Transverse colon (tissue), 4 donors: ENCODE measurements around the gene PSKH1.

Experiments
- EP300 ChIP-seq: sonication (generic); formaldehyde crosslinking; IDR thresholded peaks from one replicate; pipeline ENCODE4 v1.6.1; 2017; ENCODE audit warnings: antibody characterized with exemption, low read depth
- POLR2AphosphoS5 ChIP-seq, 3 donors: sonication (generic); formaldehyde crosslinking; IDR thresholded peaks; one replicate each; pipeline ENCODE4 v1.6.1; 2016; ENCODE audit warnings: antibody characterized with exemption in 3 of 3
- TF ChIP-seq, protein P1 (sequence below), 5 experiments: fragments of 200-600 bp in 3 of 5; fragments of 450-650 bp in 2 of 5; sonication (generic) in 3 of 5; IDR thresholded peaks; 1 replicate in 2 of 5; 2 replicates in 3 of 5; pipeline ENCODE4 v1.5.1; 2016 to 2017; ENCODE audit warnings: antibody characterized with exemption in 5 of 5, inconsistent platforms in 3 of 5, mild to moderate bottlenecking in 2 of 5, moderate library complexity in 1 of 5

DNA sequence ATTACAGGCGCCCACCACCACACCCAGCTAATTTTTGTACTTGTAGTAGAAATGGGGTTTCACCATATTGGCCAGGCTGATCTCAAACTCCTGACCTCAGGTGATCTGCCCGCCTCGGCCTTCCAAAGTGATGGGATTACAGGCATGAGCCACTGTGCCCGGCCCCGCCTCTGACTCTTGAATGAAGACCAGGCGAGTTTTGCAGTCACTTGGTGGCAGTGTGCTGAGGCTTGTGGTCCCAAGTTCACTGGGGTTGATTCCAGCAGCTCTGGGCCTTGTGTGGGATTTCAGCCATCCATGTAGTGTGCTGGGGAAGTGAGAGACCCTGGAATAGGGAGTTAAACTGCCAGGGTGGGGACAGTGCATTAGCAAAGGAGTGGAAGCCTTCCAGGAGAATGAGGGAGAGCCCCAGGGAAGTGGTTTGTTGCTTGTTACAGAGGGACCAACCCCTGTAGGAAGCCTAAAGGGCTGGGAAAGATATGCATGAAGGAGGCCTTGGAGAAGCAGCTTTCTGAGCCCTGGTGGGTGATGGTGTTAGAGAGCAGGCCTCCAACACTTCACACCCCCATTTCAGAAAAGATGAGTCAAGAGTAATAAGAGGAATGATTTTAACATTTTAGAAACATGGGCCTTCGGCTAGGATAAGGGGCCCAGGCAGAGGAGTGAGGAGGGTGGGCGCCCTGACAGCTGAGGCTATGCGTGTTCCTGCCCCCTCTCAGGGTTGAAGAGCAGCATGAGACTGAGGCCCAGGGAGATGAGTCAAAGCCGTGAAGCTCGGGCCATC is 14.5 kb downstream of the PSKH1 start:
- TF ChIP-seq, protein P1, sequence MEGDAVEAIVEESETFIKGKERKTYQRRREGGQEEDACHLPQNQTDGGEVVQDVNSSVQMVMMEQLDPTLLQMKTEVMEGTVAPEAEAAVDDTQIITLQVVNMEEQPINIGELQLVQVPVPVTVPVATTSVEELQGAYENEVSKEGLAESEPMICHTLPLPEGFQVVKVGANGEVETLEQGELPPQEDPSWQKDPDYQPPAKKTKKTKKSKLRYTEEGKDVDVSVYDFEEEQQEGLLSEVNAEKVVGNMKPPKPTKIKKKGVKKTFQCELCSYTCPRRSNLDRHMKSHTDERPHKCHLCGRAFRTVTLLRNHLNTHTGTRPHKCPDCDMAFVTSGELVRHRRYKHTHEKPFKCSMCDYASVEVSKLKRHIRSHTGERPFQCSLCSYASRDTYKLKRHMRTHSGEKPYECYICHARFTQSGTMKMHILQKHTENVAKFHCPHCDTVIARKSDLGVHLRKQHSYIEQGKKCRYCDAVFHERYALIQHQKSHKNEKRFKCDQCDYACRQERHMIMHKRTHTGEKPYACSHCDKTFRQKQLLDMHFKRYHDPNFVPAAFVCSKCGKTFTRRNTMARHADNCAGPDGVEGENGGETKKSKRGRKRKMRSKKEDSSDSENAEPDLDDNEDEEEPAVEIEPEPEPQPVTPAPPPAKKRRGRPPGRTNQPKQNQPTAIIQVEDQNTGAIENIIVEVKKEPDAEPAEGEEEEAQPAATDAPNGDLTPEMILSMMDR (IDR thresholded peaks at IDR 0.05), result no peak
- TF ChIP-seq EP300 (no peak), POLR2AphosphoS5 (IDR thresholded peaks at IDR 0.05) (no peak)
